K562 (cell line): ENCODE results near the gene GRB2. TPM values are rescaled to one million over a fixed set of nuclear protein-coding genes. Genes with fewer than 3 reads are reported as not detected.

Source experiments
- AFF4 ChIP-seq: sonication (generic); formaldehyde crosslinking; IDR thresholded peaks from 2 replicates; pipeline ENCODE4 v1.8.0; 2023; ENCODE audit warnings: mild to moderate bottlenecking, missing genetic modification reagents
- CBX3 ChIP-seq, 2 experiments: IDR thresholded peaks; 1 replicate in 1 of 2; 2 replicates in 1 of 2; pipeline ENCODE4 v1.6.1; 2012; ENCODE audit warnings: inconsistent platforms in 2 of 2, low read length in 2 of 2, borderline replicate concordance in 1 of 2, control low read depth in 1 of 2
- ELF4 ChIP-seq: fragments of 450-650 bp; formaldehyde crosslinking; IDR thresholded peaks from 2 replicates; pipeline ENCODE4 v1.4.0; 2022; ENCODE audit warnings: missing genetic modification characterization
- EP400 ChIP-seq: fragments of 450-650 bp; IDR thresholded peaks from 2 replicates; pipeline ENCODE4 v1.6.1; 2017; ENCODE audit warnings: antibody characterized with exemption, mild to moderate bottlenecking, moderate library complexity
- ETS2 ChIP-seq: IDR thresholded peaks from 2 replicates; pipeline ENCODE4 v1.6.1; 2016; ENCODE audit warnings: borderline replicate concordance, missing genetic modification characterization, mild to moderate bottlenecking, moderate library complexity, missing compliant biosample characterization; ENCODE audit not compliant: poor library complexity, severe bottlenecking
- MECOM ChIP-seq: fragments of 250-450 bp; sonication (Bioruptor Pico); IDR thresholded peaks from 2 replicates; pipeline ENCODE4 v1.8.0; 2022; ENCODE audit warnings: inconsistent platforms
- MTF1 ChIP-seq: fragments of 250-450 bp; sonication (Bioruptor Pico); IDR thresholded peaks from 2 replicates; pipeline ENCODE4 v1.9.0; 2021; ENCODE audit warnings: moderate library complexity, mild to moderate bottlenecking, inconsistent platforms, borderline replicate concordance
- POU5F1 ChIP-seq: fragments of 150-350 bp; IDR thresholded peaks from 2 replicates; pipeline ENCODE4 v1.6.1; 2014; ENCODE audit warnings: borderline replicate concordance, low read length, low read depth, mild to moderate bottlenecking; ENCODE audit not compliant: partially characterized antibody
- PTTG1 ChIP-seq: fragments of 450-650 bp; IDR thresholded peaks from 2 replicates; pipeline ENCODE4 v1.6.1; 2016; ENCODE audit warnings: low read depth, mild to moderate bottlenecking, missing genetic modification characterization, missing compliant biosample characterization
- SAP30 ChIP-seq: fragments of 200-600 bp; sonication (generic); IDR thresholded peaks from 2 replicates; pipeline ENCODE4 v1.6.1; 2012; ENCODE audit warnings: borderline replicate concordance, low read depth, mild to moderate bottlenecking, moderate library complexity, low read length, control low read depth, inconsistent platforms; ENCODE audit not compliant: insufficient read depth, poor library complexity, severe bottlenecking
- SMARCB1 ChIP-seq: IDR thresholded peaks from 2 replicates; pipeline ENCODE4 v1.6.1; 2011; ENCODE audit warnings: improper control_type of control experiment, low read depth; ENCODE audit not compliant: insufficient read length
- ZNF57 ChIP-seq: fragments of 450-650 bp; formaldehyde crosslinking; IDR thresholded peaks from 2 replicates; pipeline ENCODE4 v1.4.0; 2020; ENCODE audit warnings: mild to moderate bottlenecking, moderate library complexity
- polyA plus RNA-seq, 8 experiments: library from polyadenylated mRNA; depleted of rRNA in 4 of 8; stranded (reverse) in 5 of 8; unstranded in 3 of 8; fragments of >200 nt; fragmentation: Nextera tagmentation in 2 of 8; fragmentation: Illumina TruSeq in 1 of 8; extraction: Ambion mirVana in 2 of 8; extraction: Trizol in 1 of 8; gene quantifications; 2 replicates each; pipeline versions ENCODE4 v1.2.1 to v1.2.3, GENCODE V29; 2011 to 2014; ENCODE audit warnings: inconsistent platforms in 1 of 8, missing spikeins in 1 of 8
- total RNA-seq, 7 experiments: library from RNA; depleted of rRNA in 6 of 7; stranded (reverse); fragments of >200 nt in 6 of 7; fragmentation: Illumina TruSeq in 2 of 7; extraction: Trizol in 2 of 7; gene quantifications; 2 replicates each; pipeline versions ENCODE4 v1.2.1 to v1.2.3, GENCODE V29; 2011 to 2021; ENCODE audit warnings: low replicate concordance in 1 of 7
- TF ChIP-seq, protein P1 (sequence below), 3 experiments: fragments of 200-800 bp in 1 of 3; fragments of 250-450 bp in 1 of 3; fragments of 450-650 bp in 1 of 3; sonication (Bioruptor Pico) in 1 of 3; sonication (Bioruptor generic) in 1 of 3; formaldehyde crosslinking in 1 of 3; IDR thresholded peaks; 2 replicates each; pipeline versions ENCODE4 v1.6.1 to v1.8.0; 2016 to 2022; ENCODE audit warnings: mild to moderate bottlenecking in 2 of 3, missing genetic modification characterization in 2 of 3, missing compliant biosample characterization in 1 of 3, moderate library complexity in 1 of 3
- TF ChIP-seq, protein P2 (sequence below): fragments of 450-650 bp; IDR thresholded peaks from 2 replicates; pipeline ENCODE4 v1.6.1; 2018; ENCODE audit not compliant: partially characterized antibody

Gene GRB2
- total and polyA plus RNA-seq, 9 of the 15 experiments (the other 6 are each of a cell fraction or from before 2014, with no cell fraction given): 57.2 to 136 (median 84.8) TPM

DNA sequence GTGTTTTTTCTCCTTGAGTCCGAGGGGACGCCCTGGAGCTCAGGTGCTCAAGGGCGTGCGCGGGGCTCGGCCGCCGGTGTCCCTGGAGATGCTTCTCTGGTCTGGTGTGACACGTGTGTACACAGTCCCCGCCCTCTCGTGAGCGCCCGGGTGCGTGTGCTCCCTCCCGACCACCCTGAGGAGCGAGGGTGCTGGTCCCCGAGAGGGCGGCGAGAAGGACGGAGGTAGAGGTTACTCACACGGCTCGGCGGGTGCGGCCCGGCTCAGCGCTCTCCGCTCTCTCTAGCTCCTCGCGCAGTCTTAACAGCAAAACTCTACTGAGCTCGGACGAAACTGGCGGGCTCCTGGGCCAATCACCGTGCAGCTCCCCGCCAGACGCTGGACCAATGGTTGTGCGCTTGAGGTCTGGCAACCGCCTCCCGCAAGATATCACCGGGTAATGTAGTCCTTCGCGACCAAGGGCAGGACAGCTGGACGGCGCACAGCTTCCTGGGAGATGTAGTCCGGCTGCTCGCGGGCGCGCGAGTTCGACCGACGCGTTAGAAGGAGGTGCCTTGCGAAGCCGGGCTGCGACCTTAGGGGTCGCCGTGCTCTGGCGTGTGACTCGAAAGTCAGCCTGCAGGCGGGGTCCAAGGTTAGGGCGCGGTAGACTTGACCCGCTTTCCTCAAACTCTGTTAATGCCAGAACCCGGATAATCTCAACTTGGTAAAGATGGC, 116.2 kb downstream of the GRB2 start, which contains the start of gene SLC25A19 (continued):
- TF ChIP-seq PTTG1 (tag) (no peak), SMARCB1 (no peak), POU5F1 (peak; percentile 62), ELF4 (CRISPR knock-in tag) (no peak), EP400 (peak; percentile 87), SAP30 (peak; percentile 92), ETS2 (tag) (no peak), CBX3 (IDR thresholded peaks at IDR 0.05; ENCODE audit: borderline replicate concordance in 1 of 2, low read length in 2 of 2) (peak in 1 of 2 experiments; percentile 32; a peak in 1 of 3 replicates), AFF4 (CRISPR knock-in tag) (peak; percentile 73; the same call in 1 of the 2 replicates), MECOM (CRISPR knock-in tag) (no peak), MTF1 (CRISPR knock-in tag) (no peak), ZNF57 (CRISPR knock-in tag) (0 out of 2 replicates have a peak, but pooled peaks have one; percentile 26)
- TF ChIP-seq, protein P1, sequence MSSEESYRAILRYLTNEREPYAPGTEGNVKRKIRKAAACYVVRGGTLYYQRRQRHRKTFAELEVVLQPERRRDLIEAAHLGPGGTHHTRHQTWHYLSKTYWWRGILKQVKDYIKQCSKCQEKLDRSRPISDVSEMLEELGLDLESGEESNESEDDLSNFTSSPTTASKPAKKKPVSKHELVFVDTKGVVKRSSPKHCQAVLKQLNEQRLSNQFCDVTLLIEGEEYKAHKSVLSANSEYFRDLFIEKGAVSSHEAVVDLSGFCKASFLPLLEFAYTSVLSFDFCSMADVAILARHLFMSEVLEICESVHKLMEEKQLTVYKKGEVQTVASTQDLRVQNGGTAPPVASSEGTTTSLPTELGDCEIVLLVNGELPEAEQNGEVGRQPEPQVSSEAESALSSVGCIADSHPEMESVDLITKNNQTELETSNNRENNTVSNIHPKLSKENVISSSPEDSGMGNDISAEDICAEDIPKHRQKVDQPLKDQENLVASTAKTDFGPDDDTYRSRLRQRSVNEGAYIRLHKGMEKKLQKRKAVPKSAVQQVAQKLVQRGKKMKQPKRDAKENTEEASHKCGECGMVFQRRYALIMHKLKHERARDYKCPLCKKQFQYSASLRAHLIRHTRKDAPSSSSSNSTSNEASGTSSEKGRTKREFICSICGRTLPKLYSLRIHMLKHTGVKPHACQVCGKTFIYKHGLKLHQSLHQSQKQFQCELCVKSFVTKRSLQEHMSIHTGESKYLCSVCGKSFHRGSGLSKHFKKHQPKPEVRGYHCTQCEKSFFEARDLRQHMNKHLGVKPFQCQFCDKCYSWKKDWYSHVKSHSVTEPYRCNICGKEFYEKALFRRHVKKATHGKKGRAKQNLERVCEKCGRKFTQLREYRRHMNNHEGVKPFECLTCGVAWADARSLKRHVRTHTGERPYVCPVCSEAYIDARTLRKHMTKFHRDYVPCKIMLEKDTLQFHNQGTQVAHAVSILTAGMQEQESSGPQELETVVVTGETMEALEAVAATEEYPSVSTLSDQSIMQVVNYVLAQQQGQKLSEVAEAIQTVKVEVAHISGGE (CRISPR knock-in tag; IDR thresholded peaks at IDR 0.05): peak in 2 of 3 experiments; percentile 16 to 74; a peak in 3 of 6 replicates
- TF ChIP-seq, protein P2, sequence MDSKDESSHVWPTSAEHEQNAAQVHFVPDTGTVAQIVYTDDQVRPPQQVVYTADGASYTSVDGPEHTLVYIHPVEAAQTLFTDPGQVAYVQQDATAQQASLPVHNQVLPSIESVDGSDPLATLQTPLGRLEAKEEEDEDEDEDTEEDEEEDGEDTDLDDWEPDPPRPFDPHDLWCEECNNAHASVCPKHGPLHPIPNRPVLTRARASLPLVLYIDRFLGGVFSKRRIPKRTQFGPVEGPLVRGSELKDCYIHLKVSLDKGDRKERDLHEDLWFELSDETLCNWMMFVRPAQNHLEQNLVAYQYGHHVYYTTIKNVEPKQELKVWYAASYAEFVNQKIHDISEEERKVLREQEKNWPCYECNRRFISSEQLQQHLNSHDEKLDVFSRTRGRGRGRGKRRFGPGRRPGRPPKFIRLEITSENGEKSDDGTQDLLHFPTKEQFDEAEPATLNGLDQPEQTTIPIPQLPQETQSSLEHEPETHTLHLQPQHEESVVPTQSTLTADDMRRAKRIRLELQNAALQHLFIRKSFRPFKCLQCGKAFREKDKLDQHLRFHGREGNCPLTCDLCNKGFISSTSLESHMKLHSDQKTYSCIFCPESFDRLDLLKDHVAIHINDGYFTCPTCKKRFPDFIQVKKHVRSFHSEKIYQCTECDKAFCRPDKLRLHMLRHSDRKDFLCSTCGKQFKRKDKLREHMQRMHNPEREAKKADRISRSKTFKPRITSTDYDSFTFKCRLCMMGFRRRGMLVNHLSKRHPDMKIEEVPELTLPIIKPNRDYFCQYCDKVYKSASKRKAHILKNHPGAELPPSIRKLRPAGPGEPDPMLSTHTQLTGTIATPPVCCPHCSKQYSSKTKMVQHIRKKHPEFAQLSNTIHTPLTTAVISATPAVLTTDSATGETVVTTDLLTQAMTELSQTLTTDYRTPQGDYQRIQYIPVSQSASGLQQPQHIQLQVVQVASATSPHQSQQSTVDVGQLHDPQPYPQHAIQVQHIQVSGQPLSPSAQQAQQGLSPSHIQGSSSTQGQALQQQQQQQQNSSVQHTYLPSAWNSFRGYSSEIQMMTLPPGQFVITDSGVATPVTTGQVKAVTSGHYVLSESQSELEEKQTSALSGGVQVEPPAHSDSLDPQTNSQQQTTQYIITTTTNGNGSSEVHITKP: peak; percentile 80
